B cell (primary cell): ENCODE data around the gene FAM53B. TPM values are rescaled to one million over a fixed set of nuclear protein-coding genes. Genes with fewer than 3 reads are reported as not detected.
A peak's percentile ranks its signal among the peaks of the same experiment; 100 is the strongest.

Experiments
- ATAC-seq: fragments of 200-7000 bp; cut with Tn5 transposase; one replicate; pipeline ENCODE4 v1.10.0; 2021; ENCODE audit warnings: low read depth, mild to moderate bottlenecking, moderate number of reproducible peaks, moderate library complexity
- CTCF ChIA-PET: fragments of 350-600 bp; sonication (Branson Sonifier 250); formaldehyde crosslinking; loops from one replicate; lab custom pipeline; 2021; ENCODE audit warnings: antibody characterized with exemption, inconsistent platforms; lab: Charles Lee
- POLR2A ChIA-PET: fragments of 350-600 bp; sonication (Branson Sonifier 250); formaldehyde crosslinking; loops from one replicate; lab custom pipeline; 2021; ENCODE audit warnings: antibody characterized with exemption; lab: Charles Lee
- DNase-seq: peaks from one replicate; pipeline ENCODE4 v3.0.0; 2013
- H2AFZ ChIP-seq: 2 replicates; pipeline ENCODE4 v1.6.1; 2012; ENCODE audit warnings: mild to moderate bottlenecking, low read depth, low read length; ENCODE audit not compliant: insufficient read depth, poor library complexity, severe bottlenecking
- H3K27ac ChIP-seq, 2 donors: 1 replicate in 1 of 2; 2 replicates in 1 of 2; pipeline ENCODE4 v1.5.1; 2012 to 2013; ENCODE audit warnings: low read length in 2 of 2, mild to moderate bottlenecking in 2 of 2, moderate library complexity in 1 of 2
- H3K27me3 ChIP-seq, 4 experiments: fragments of 200-600 bp in 1 of 4; sonication (generic) in 1 of 4; replicated peaks in 1 of 4; 1 replicate in 2 of 4; 2 replicates in 2 of 4; pipeline versions ENCODE4 v1.6.1 to v1.7.0; 2013 to 2016; ENCODE audit warnings: low read length in 3 of 4, mild to moderate bottlenecking in 2 of 4, mixed read lengths in 1 of 4, moderate library complexity in 1 of 4; ENCODE audit not compliant: insufficient read depth in 4 of 4, control insufficient read depth in 3 of 4; ENCODE audit errors: control extremely low read depth in 1 of 4
- H3K36me3 ChIP-seq, 2 experiments: replicated peaks in 1 of 2; 1 replicate in 1 of 2; 2 replicates in 1 of 2; pipeline versions ENCODE4 v1.6.1 to v1.7.1; 2013; ENCODE audit warnings: low read length in 1 of 2; ENCODE audit not compliant: insufficient read depth in 2 of 2, control insufficient read depth in 1 of 2; ENCODE audit errors: control extremely low read depth in 1 of 2, extremely low read depth in 1 of 2
- H3K4me1 ChIP-seq, 2 donors: fragments of 200-600 bp in 1 of 2; sonication (generic) in 1 of 2; 1 replicate in 1 of 2; 2 replicates in 1 of 2; pipeline versions ENCODE4 v1.5.1 to v1.6.1; 2013 to 2017; ENCODE audit warnings: low read length in 2 of 2; ENCODE audit not compliant: control insufficient read depth in 2 of 2, insufficient read depth in 2 of 2
- H3K4me2 ChIP-seq: replicated peaks from 2 replicates; pipeline ENCODE3; 2012; ENCODE audit warnings: mild to moderate bottlenecking, low read depth, low read length; ENCODE audit not compliant: poor library complexity, severe bottlenecking
- H3K4me3 ChIP-seq, 5 experiments: fragments of 200-600 bp in 1 of 5; sonication (generic) in 1 of 5; 1 replicate in 3 of 5; 2 replicates in 2 of 5; pipeline versions ENCODE4 v1.5.1 to v1.7.0; 2011 to 2016; ENCODE audit warnings: low read length in 4 of 5, mild to moderate bottlenecking in 4 of 5, low read depth in 2 of 5, control low read depth in 1 of 5, moderate library complexity in 1 of 5; ENCODE audit not compliant: insufficient read depth in 1 of 5; ENCODE audit errors: control extremely low read depth in 1 of 5, extremely low read depth in 1 of 5
- H3K79me2 ChIP-seq: fragments of 200-600 bp; sonication (generic); one replicate; pipeline ENCODE4 v1.6.0; 2016; ENCODE audit warnings: low read length; ENCODE audit not compliant: control insufficient read depth, insufficient read depth
- H3K9ac ChIP-seq: fragments of 200-600 bp; sonication (generic); 2 replicates; pipeline ENCODE4 v1.6.1; 2017; ENCODE audit warnings: mild to moderate bottlenecking, low read length, moderate library complexity
- H3K9me3 ChIP-seq, 3 donors: one replicate each; pipeline versions ENCODE4 v1.6.1 to v1.7.1; 2013; ENCODE audit warnings: low read length in 2 of 3; ENCODE audit not compliant: control insufficient read depth in 2 of 3, insufficient read depth in 1 of 3; ENCODE audit errors: control extremely low read depth in 1 of 3
- H4K20me1 ChIP-seq: 2 replicates; pipeline ENCODE4 v1.6.0; 2012; ENCODE audit warnings: mild to moderate bottlenecking, low read length; ENCODE audit not compliant: insufficient read depth, control insufficient read depth, poor library complexity, severe bottlenecking
- H3K27ac Mint-ChIP-seq: one replicate; pipeline ENCODE4 v1.8.0; 2021; ENCODE audit warnings: mixed read lengths
- H3K27me3 Mint-ChIP-seq: one replicate; pipeline ENCODE4 v1.8.0; 2021; ENCODE audit warnings: mixed read lengths
- H3K4me1 Mint-ChIP-seq: one replicate; pipeline ENCODE4 v1.8.0; 2021; ENCODE audit warnings: mixed read lengths
- H3K4me3 Mint-ChIP-seq: one replicate; pipeline ENCODE4 v1.8.0; 2021; ENCODE audit warnings: mixed read lengths
- H3K9me3 Mint-ChIP-seq: one replicate; pipeline ENCODE4 v1.8.0; 2022; ENCODE audit warnings: mixed read lengths; ENCODE audit not compliant: insufficient read depth
- EZH2 ChIP-seq: IDR thresholded peaks from 2 replicates; pipeline ENCODE4 v1.6.1; 2012; ENCODE audit warnings: borderline replicate concordance, low read depth, mild to moderate bottlenecking, moderate library complexity, low read length; ENCODE audit not compliant: insufficient read depth, poor library complexity, severe bottlenecking
- WGBS: methylation state at CpG from one replicate; pipeline ENCODE4 v1.1.5; 2013; ENCODE audit warnings: missing lambda C conversion rate; ENCODE audit not compliant: insufficient coverage; 5-methylcytosine and 5-hydroxymethylcytosine counted together
- intact Hi-C: fragments of 100-400 bp; cut with micrococcal nuclease; formaldehyde crosslinking; loops from one replicate; pipeline ENCODE4 v1.10.0; 2022
- polyA plus RNA-seq: library from polyadenylated mRNA; depleted of rRNA; stranded (reverse); fragments of >200 nt; gene quantifications from 2 replicates; pipeline ENCODE4 v1.2.3, GENCODE V29; 2012
- total RNA-seq, 2 donors: library from RNA; stranded (reverse); fragments of 120-200 nt in 1 of 2; gene quantifications; 1 replicate in 1 of 2; 2 replicates in 1 of 2; pipeline versions ENCODE4 v1.2.3 to v1.2.4, GENCODE V29; 2013 to 2022
- TF ChIP-seq, protein P1 (sequence below): fragments of 200-600 bp; IDR thresholded peaks from one replicate; pipeline ENCODE4 v1.8.0; 2022; ENCODE audit warnings: antibody characterized with exemption, mild to moderate bottlenecking

The FAM53B gene
- total and polyA plus RNA-seq, 2 donors (not counting 1 experiment from before 2014, with no cell fraction given), result 51.2 to 186 TPM

DNA sequence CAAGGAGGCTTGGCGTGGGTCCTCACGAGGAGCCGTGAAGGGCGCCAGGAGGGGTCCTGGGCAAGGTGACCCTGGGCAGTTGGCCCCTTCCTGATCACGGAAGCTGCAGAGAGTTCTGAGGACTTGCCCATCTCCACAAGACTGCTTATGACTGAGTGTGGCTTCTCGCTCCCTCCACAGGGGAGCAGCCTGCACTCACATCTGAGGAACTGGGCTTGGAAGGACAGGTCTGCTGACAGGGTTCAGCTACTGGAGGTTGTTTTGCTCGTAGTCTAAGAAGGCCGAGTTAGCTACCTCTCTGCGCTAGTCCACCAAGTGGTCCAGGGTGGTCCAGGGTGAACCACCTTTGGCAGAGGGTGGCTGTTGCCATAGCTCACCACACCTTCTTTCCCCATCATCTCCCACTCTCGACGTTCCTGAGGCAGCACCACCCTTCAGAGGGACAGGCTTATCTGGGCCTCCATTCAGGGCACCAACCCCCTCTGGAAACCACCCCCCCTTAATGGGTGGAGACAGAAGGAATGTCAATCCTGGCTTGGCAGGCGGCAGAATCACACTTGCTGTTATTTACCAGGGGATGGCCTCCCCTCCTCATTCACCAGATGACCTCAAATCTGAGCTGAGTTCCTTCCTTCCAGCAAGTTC is 38.2 kb downstream of the FAM53B start:
- Histone ChIP-seq H3K4me1 (peaks cover 96 to 100% of the 10 kb centered on the region in 2 donors), H3K36me3 (peaks cover 0 to 73% of the 10 kb centered on the region in 2 experiments), H3K4me3 (no peak overlapping the region), H3K27ac (peak overlapping the region in 1 of 2 donors; percentile 91), H2AFZ (no peak overlapping the region), H4K20me1 (peaks cover 100% of the 10 kb centered on the region), H3K9ac (no peak overlapping the region), H3K9me3 (no peaks in the 10 kb centered on the region), H3K4me2 (peak overlapping the region; percentile 43), H3K79me2 (peaks cover 100% of the 10 kb centered on the region), H3K27me3 (no peaks in the 10 kb centered on the region)
- 100% methylated on average over 8 of the region's 12 CpGs for WGBS
- no peak for ATAC-seq
- Mint-ChIP-seq H3K27me3 (no peaks in the 10 kb centered on the region), H3K9me3 (no peaks in the 10 kb centered on the region), H3K4me3 (peak overlapping the region; percentile 26), H3K27ac (peak overlapping the region; percentile 97), H3K4me1 (peaks cover 93% of the 10 kb centered on the region)
- ChIA-PET POLR2A (interaction anchor here (1.2 to 2.3 kb wide), 4 partner anchors 9 to 37 kb away, joined by 4 to 7 read pairs (median 5); no protein-coding TSS in a partner anchor), CTCF (interaction anchor here (1.3 to 5.7 kb wide), 6 partner anchors 10 to 183 kb away, joined by 3 to 33 read pairs (median 5); no protein-coding TSS in a partner anchor)
- intact Hi-C loops, result no loop called here
- no peak for TF ChIP-seq EZH2
- TF ChIP-seq, protein P1, sequence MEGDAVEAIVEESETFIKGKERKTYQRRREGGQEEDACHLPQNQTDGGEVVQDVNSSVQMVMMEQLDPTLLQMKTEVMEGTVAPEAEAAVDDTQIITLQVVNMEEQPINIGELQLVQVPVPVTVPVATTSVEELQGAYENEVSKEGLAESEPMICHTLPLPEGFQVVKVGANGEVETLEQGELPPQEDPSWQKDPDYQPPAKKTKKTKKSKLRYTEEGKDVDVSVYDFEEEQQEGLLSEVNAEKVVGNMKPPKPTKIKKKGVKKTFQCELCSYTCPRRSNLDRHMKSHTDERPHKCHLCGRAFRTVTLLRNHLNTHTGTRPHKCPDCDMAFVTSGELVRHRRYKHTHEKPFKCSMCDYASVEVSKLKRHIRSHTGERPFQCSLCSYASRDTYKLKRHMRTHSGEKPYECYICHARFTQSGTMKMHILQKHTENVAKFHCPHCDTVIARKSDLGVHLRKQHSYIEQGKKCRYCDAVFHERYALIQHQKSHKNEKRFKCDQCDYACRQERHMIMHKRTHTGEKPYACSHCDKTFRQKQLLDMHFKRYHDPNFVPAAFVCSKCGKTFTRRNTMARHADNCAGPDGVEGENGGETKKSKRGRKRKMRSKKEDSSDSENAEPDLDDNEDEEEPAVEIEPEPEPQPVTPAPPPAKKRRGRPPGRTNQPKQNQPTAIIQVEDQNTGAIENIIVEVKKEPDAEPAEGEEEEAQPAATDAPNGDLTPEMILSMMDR, result no peak
- no peak for DNase-seq

DNA sequence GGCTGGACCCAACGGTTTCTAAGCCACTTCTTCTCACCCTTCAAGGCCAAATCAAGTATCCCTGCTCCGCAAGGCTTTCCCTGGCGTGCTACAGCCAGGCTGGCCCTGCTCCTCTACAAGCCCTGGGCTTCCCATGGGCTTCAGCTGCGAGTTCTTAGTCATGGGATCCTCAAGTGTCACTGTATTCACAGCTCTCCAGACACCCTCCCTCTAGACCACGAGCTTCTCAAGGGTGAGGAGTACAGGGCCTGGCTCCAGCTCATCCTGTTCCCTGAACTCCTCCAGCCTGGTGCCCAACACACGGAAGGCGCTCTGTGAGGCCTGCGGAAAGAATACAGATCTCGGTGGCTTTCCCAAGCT is 38.8 kb downstream of the FAM53B start:
- Histone ChIP-seq H3K79me2 (peaks cover 100% of the 10 kb centered on the region), H3K4me3 (no peak overlapping the region), H2AFZ (no peak overlapping the region), H4K20me1 (peaks cover 100% of the 10 kb centered on the region), H3K27ac (peak overlapping the region; percentile 22 to 91), H3K4me2 (peak overlapping the region; percentile 43), H3K9ac (no peak overlapping the region), H3K27me3 (no peaks in the 10 kb centered on the region), H3K9me3 (no peaks in the 10 kb centered on the region), H3K4me1 (peaks cover 96 to 100% of the 10 kb centered on the region in 2 donors), H3K36me3 (peaks cover 0 to 78% of the 10 kb centered on the region in 2 experiments)
- H3K27me3 Mint-ChIP-seq, result no peaks in the 10 kb centered on the region
- DNase-seq (no peak), ATAC-seq (no peak)
- H3K9me3 Mint-ChIP-seq, result no peaks in the 10 kb centered on the region
- WGBS, result 89% methylated on average over 8 of the region's 9 CpGs
- no peak overlapping the region for H3K4me3 Mint-ChIP-seq
- intact Hi-C loops, result no loop called here
- peak overlapping the region; percentile 97 for H3K27ac Mint-ChIP-seq
- peaks cover 93% of the 10 kb centered on the region for H3K4me1 Mint-ChIP-seq
- CTCF ChIA-PET, result interaction anchor here (0.6 to 5.7 kb wide), 8 partner anchors 11 to 171 kb away, joined by 3 to 33 read pairs (median 5); no protein-coding TSS in a partner anchor
- no peak for TF ChIP-seq EZH2
- TF ChIP-seq, protein P1, result no peak
- POLR2A ChIA-PET, result interaction anchor here (1.6 to 2.3 kb wide), 3 partner anchors 13 to 37 kb away, joined by 4 to 7 read pairs (median 6); no protein-coding TSS in a partner anchor
